GM12801 (cell line): ENCODE data around the gene DUSP22.

ENCODE experiments used
- CTCF ChIP-seq: IDR thresholded peaks from one replicate; pipeline ENCODE4 v1.5.1; 2011; ENCODE audit warnings: control low read depth; ENCODE audit not compliant: insufficient read length; ENCODE audit errors: extremely low read depth

The DUSP22 gene

GRCh38 chr6:353642-354614, 61.6 kb downstream of the DUSP22 start:
- no peak for TF ChIP-seq CTCF

GRCh38 chr6:354631-355280, 62.5 kb downstream of the DUSP22 start:
- TF ChIP-seq CTCF: no peak

- no peak for TF ChIP-seq CTCF
Observed at GRCh38 chr6:355373-356208, 63.3 kb downstream of the DUSP22 start.

- no peak for TF ChIP-seq CTCF
Observed at GRCh38 chr6:356828-357251, 64.6 kb downstream of the DUSP22 start.

GRCh38 chr6:357261-357790, 65.0 kb downstream of the DUSP22 start:
- no peak for TF ChIP-seq CTCF

- no peak for TF ChIP-seq CTCF
Observed at GRCh38 chr6:357791-358341, 65.6 kb downstream of the DUSP22 start.

- TF ChIP-seq CTCF: no peak
Observed at GRCh38 chr6:358432-358831, 66.1 kb downstream of the DUSP22 start.
